GM12874 (cell line): ENCODE results near the gene ADIPOR2.

ENCODE experiments used
- TF ChIP-seq, protein P1 (sequence below): IDR thresholded peaks from 2 replicates; pipeline ENCODE4 v1.5.1; 2011; ENCODE audit warnings: low read depth, mild to moderate bottlenecking, control low read depth, low read length, moderate library complexity; ENCODE audit not compliant: insufficient read depth

ADIPOR2 gene

DNA sequence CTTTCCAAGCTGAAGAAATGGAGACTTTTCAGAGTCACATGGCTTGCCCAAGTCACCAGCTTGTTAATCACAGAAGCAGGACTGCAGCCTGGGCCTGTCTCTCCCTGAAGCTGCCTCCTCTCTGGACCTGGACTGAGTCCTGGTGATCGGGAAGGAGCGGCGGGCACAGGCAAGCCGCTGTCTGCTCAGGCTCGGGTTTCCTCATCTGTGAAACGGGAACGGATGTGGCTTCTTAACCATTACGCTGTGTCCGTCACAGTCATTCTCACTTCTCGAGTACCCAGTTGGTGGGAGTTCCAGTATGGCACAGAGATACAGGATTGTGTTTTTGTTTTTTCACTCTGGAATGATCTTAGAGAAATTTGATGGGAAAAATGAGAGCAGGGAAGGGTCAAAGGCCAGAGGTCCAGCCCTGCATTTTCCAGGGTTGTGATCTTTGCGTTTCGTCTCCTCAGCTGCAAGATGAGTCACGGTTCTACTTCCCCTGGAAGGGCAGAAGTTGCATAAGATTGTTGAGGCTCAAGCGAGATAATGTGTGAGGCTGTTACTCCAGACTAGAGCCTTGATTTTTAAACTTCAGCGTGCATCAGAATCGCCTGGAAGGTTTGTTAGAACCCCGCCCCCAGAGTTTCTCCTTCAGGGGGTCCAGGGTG, 121.9 kb downstream of the ADIPOR2 start:
- TF ChIP-seq, protein P1, sequence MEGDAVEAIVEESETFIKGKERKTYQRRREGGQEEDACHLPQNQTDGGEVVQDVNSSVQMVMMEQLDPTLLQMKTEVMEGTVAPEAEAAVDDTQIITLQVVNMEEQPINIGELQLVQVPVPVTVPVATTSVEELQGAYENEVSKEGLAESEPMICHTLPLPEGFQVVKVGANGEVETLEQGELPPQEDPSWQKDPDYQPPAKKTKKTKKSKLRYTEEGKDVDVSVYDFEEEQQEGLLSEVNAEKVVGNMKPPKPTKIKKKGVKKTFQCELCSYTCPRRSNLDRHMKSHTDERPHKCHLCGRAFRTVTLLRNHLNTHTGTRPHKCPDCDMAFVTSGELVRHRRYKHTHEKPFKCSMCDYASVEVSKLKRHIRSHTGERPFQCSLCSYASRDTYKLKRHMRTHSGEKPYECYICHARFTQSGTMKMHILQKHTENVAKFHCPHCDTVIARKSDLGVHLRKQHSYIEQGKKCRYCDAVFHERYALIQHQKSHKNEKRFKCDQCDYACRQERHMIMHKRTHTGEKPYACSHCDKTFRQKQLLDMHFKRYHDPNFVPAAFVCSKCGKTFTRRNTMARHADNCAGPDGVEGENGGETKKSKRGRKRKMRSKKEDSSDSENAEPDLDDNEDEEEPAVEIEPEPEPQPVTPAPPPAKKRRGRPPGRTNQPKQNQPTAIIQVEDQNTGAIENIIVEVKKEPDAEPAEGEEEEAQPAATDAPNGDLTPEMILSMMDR = no peak

GRCh38 chr12:1814266-1814665, 123.4 kb downstream of the ADIPOR2 start:
- TF ChIP-seq, protein P1 = no peak

GRCh38 chr12:1815108-1815507, 124.2 kb downstream of the ADIPOR2 start:
- TF ChIP-seq, protein P1 = no peak

DNA sequence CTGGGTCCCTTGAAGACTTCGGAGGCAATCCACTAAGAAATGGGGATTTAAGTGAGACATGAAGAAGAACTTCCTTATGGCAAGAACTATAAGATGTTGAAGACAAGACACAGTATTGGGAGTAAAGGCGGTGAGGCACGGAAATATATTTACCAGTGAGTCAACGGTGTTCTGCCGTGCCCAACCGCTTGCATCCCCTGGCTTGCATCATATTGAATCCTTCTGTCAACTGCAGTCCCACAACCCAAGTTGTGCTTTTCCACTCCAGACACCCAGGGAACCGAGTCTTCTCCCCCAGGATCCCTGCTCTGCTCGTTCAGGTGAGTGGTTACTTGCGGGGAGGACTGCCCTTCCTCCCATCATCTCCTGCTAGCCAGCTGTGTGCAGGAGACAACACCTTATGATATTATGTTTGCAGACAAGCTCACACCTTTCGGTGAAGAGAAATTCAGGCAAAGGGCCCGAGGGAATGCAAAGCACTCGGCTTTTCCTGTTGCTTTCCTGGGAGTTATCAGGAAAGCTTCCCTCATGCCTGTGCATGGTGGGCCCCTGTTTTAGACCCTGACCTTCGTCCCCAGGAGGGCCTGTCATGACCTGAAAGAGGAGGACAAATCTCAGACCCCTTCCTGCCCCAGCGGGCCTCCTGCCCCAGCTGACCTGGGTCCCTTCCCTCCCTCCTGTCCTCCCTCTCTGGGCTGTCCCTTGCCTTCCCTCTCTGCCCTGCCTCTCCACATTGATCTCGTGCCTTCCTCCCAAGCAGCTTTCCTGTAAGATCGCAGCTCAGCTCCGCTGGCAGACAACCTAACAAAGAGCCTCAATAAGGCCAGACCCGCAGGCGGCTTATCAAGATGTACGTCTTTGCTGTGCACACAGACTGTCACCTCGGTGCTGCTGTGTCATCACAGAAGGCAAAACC, 125.2 kb downstream of the ADIPOR2 start:
- TF ChIP-seq, protein P1 = no peak

GRCh38 chr12:1816730-1817348, 126.0 kb downstream of the ADIPOR2 start:
- TF ChIP-seq, protein P1 = no peak

GRCh38 chr12:1819050-1819449, 128.2 kb downstream of the ADIPOR2 start:
- TF ChIP-seq, protein P1 = no peak

- TF ChIP-seq, protein P1 = no peak
These were observed 128.7 kb downstream of the ADIPOR2 start for GRCh38 chr12:1819571-1819970.
